HG03521 (cell line): ENCODE results near the gene DCAF7.
A peak's percentile ranks its signal among the peaks of the same experiment; 100 is the strongest.

Experiments
- ATAC-seq: cut with Tn5 transposase; IDR thresholded peaks from one replicate; pipeline ENCODE4 v1.9.1; 2021; ENCODE audit warnings: mild to moderate bottlenecking, moderate library complexity; ENCODE audit not compliant: unreplicated experiment

DCAF7 gene

GRCh38 chr17:63579633-63580032 lies 29.4 kb downstream of the DCAF7 start:
- no peak for ATAC-seq

- no peak for ATAC-seq
Observed at GRCh38 chr17:63587770-63588169, 37.5 kb downstream of the DCAF7 start.

- ATAC-seq, result no peak
Observed at GRCh38 chr17:63588797-63589196, 38.5 kb downstream of the DCAF7 start.

GRCh38 chr17:63589646-63590045 lies 39.4 kb downstream of the DCAF7 start:
- no peak for ATAC-seq

- no peak for ATAC-seq
Observed at GRCh38 chr17:63592797-63593196, 42.5 kb downstream of the DCAF7 start.

GRCh38 chr17:63595132-63595531 lies 44.9 kb downstream of the DCAF7 start:
- no peak for ATAC-seq

GRCh38 chr17:63596856-63597586 lies 46.7 kb downstream of the DCAF7 start:
- no peak for ATAC-seq

GRCh38 chr17:63598281-63598680 lies 48.0 kb downstream of the DCAF7 start:
- no peak for ATAC-seq

GRCh38 chr17:63600569-63601438 lies 50.5 kb downstream of the DCAF7 start, which contains the start of gene TACO1:
TSS of gene TACO1 (plus strand) at chr17:63600895. CDS start at chr17:63601084, 189 bp downstream.
- peak; percentile 96 for ATAC-seq

- ATAC-seq, result no peak
Observed at GRCh38 chr17:63601439-63602371, 51.4 kb downstream of the DCAF7 start.

- no peak for ATAC-seq
Observed at GRCh38 chr17:63609816-63610573, 59.7 kb downstream of the DCAF7 start.

GRCh38 chr17:63610854-63611253 lies 60.6 kb downstream of the DCAF7 start:
- no peak for ATAC-seq

- ATAC-seq, result no peak
Observed at GRCh38 chr17:63611354-63611753, 61.1 kb downstream of the DCAF7 start.

GRCh38 chr17:63613663-63614062 lies 63.4 kb downstream of the DCAF7 start:
- ATAC-seq, result no peak

GRCh38 chr17:63621229-63621683 lies 71.0 kb downstream of the DCAF7 start:
- no peak for ATAC-seq

- ATAC-seq, result peak; percentile 83
Observed at GRCh38 chr17:63621684-63622573, 71.7 kb downstream of the DCAF7 start, which contains the start of gene MAP3K3. TSS of gene MAP3K3 (plus strand) at chr17:63622417. CDS start at chr17:63622760, 343 bp downstream.

GRCh38 chr17:63622574-63623390 lies 72.5 kb downstream of the DCAF7 start:
- ATAC-seq, result peak; percentile 28
